WERI-Rb-1 (cell line): Measurements from ENCODE around the gene ZNF486.
"Not testable (repeated sequence)": the region's sequence is repeated elsewhere in the genome, so short reads cannot be mapped to it uniquely, and the experiment has no call there.

Experiments
- DNase-seq: peaks from one replicate; pipeline ENCODE4 v3.0.0-alpha.2; 2020
- H3K27ac ChIP-seq: fragments of 250-450 bp; sonication (Bioruptor Pico); 2 replicates; pipeline ENCODE4 v1.5.1; 2020; ENCODE audit warnings: mild to moderate bottlenecking, moderate library complexity
- H3K27me3 ChIP-seq: fragments of 250-450 bp; sonication (Bioruptor Pico); 2 replicates; pipeline ENCODE4 v1.5.1; 2021; ENCODE audit warnings: mild to moderate bottlenecking, low read depth, moderate library complexity; ENCODE audit not compliant: insufficient read depth, severe bottlenecking
- H3K36me3 ChIP-seq: fragments of 250-450 bp; sonication (Bioruptor Pico); 2 replicates; pipeline ENCODE4 v1.5.1; 2020; ENCODE audit warnings: mild to moderate bottlenecking, moderate library complexity
- H3K4me3 ChIP-seq: 2 replicates; pipeline ENCODE4 v1.5.1; 2011; ENCODE audit warnings: low read depth, mild to moderate bottlenecking, control low read depth, low read length
- H3K9me3 ChIP-seq: fragments of 250-450 bp; sonication (Bioruptor Pico); 2 replicates; pipeline ENCODE4 v1.5.1; 2021; ENCODE audit warnings: mild to moderate bottlenecking, moderate library complexity; ENCODE audit not compliant: severe bottlenecking
- TF ChIP-seq, protein P1 (sequence below): IDR thresholded peaks from 2 replicates; pipeline ENCODE4 v1.5.1; 2011; ENCODE audit warnings: low read depth, mild to moderate bottlenecking, control low read depth, inconsistent platforms, low read length

The ZNF486 gene

DNA sequence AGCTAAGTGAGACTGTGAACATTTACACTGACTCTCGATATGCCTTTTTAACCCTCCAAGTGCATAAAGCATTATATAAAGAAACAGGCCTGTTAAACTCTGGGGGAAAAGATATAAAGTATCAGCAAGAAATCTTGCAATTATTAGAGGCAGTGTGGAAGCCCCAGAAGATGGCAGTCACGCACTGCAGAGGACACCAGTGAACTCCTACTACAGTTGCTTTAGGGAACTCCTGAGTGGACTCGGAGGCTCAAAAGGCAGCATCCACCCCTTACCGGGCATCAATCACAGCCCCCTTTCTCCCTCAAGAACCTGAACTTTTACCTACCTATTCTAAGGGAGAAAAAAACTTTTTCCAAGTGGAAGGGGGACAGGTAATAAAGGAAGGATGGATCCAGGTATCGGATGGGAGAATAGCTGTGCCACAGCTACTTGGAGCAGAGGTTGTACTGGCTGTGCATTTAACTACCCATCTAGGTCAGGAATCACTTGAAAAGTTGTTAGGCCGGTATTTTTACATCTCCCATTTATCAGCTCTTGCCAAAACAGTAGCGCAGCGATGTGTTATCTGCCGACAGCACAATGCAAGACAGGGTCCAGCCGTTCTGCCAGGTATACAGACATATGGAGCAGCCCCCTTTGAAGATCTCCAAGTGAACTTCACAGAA lies 80.1 kb downstream of the ZNF486 start:
- DNase-seq, result peak; percentile 71
- Histone ChIP-seq H3K9me3 (no peaks in the 10 kb centered on the region), H3K36me3 (no peaks in the 10 kb centered on the region), H3K27ac (no peak overlapping the region), H3K4me3 (no peak overlapping the region), H3K27me3 (no peaks in the 10 kb centered on the region)
- TF ChIP-seq, protein P1, sequence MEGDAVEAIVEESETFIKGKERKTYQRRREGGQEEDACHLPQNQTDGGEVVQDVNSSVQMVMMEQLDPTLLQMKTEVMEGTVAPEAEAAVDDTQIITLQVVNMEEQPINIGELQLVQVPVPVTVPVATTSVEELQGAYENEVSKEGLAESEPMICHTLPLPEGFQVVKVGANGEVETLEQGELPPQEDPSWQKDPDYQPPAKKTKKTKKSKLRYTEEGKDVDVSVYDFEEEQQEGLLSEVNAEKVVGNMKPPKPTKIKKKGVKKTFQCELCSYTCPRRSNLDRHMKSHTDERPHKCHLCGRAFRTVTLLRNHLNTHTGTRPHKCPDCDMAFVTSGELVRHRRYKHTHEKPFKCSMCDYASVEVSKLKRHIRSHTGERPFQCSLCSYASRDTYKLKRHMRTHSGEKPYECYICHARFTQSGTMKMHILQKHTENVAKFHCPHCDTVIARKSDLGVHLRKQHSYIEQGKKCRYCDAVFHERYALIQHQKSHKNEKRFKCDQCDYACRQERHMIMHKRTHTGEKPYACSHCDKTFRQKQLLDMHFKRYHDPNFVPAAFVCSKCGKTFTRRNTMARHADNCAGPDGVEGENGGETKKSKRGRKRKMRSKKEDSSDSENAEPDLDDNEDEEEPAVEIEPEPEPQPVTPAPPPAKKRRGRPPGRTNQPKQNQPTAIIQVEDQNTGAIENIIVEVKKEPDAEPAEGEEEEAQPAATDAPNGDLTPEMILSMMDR, result peak; percentile 83

DNA sequence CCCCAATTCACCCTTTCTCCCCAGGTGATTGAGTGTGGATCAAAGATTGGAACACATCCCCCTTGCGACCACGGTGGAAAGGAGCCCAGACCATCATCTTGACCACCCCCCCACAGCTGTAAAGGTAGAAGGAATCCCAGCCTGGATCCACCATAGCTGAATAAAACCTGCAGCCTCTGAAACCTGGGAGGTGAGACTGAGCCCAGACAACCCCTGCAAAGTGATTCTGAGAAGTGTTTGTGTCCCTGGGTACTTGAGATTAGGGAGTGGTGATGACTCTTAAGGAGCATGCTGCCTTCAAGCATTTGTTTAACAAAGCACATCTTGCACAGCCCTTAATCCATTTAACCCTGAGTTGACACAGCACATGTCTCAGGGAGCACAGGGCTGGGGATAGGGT lies 81.2 kb downstream of the ZNF486 start:
- not testable (repeated sequence) for H3K9me3 ChIP-seq, H3K27me3 ChIP-seq, H3K36me3 ChIP-seq, H3K4me3 ChIP-seq
- DNase-seq, result peak; percentile 44
- peak overlapping the region; percentile 36 for H3K27ac ChIP-seq
